ENCODE measurements around the gene ALK.

Gene ALK

DNA sequence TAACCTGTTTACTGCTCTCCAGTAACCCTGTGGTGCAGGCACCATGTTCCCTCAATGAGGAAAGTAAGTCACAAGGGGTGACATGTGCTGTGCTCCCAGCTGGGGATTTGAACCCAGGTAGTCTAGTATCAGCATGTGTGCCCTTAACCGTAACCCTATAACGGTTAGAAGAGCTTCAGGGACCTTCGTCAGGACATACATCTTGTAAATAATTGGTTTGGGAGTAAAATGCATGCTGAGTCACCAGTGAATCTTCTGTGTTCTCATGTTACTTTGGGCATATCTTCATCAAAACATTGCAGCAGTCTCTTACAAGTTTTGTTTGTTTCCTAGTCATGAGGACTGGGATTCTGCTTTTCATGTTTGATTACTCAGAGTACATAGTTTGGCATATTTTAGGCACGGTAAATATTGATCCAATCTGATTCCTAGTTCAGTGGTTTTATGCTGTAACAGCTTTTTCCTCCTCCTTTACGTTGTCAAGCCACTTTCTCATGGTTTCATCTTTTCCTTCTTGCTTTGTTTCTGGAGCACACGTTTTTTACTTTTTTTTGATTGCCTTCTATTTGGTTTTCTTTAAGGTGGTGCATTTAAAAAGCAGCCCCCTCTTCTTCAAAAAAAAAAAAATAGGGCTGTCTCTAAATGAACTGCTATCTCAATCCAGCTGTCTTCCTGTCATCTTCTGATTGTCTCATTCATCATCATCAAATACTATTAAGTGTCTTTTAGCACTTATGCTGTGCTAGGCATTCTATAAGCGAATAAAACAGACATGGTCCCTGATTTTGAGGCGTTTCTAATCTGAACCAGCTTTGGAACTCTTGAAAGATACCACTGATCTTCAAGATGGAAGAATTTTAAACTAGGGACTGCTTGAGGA lies 755.8 kb downstream of the ALK start:
- DNase-seq: no peak

DNA sequence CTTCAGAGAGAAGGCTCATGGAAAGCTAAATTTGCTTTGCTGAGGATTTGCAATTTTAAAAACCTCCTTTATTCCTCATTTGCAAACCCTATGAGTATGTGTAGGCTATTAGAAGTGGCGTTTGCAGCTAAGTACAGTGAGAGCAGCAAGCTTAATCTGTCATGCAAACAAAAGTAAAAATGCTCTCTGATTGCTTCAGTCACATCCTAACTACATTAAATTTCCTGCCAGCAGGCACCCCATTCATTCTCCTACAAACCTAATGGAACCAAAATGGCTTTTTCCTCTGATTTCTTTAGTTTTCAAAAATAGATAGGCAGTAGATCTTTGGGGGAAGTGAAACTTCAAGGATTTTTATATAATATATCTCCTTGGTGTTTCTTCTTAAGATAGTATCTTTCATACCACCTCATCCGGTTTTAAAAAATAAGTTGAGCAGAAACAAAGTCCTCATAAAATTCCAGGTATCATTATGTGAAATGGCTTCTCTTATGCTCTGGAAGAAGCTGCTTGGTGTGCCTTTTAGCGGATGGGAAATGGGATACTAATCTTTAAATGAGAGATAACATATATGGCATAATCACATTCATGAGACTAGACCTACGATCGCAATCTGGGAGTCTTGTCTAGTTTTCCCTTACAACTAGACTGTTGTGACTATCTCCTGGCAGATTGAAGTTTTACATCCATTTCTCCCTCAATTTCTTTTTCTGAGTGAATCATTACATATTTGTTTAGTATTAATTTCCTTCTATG lies 757.1 kb downstream of the ALK start:
- no peak for DNase-seq

DNA sequence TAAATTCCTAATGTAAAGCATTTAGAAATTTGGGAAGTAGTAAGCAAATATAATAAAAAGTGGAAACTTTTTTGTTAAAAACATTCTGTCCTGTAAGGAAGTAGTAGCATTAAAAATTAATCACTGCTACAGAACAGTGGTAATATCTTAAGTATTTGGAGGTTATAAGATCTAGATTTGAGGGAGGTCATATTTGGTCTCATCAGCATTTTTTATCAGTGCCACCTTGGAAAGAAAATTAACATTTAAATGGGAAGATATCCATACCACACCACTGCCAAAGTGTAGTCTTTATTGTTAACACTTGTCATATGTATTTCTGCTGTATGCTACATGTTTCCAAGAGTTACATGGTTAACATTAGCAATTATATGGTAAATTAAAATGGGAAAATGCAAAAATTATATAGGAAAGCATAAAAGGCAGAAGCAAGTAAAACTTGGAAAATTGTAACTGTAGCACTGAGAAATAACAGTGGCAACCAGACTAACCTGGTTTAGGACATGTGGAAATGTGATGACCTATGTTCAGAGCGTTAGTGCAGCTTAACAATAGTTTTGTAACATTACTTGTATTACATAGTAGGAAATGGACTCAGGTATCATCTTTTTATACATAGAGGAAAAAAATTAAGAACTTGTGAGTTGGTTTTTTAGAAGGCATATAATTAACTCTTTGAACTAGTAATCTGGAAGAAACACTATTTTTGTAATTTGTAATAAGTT lies 759.0 kb downstream of the ALK start:
- no peak for DNase-seq

DNA sequence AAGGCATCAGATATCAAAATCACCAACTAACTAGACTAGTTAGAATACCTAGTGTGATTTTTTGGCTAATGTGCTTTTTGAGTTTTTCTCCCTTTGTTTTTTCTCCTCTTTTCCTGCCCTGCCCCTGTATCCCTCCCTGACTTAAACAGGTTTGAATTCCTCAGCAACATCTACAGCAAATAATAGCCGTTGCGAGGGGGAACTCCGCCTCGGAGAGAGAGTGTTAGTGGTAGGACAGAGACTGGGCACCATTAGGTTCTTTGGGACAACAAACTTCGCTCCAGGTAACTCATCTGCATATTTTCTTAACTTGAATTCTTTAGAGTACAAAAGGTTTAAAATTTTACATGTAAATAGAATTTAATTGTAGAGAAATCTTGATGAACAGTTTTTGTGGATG lies 761.2 kb downstream of the ALK start:
- no peak for DNase-seq

DNA sequence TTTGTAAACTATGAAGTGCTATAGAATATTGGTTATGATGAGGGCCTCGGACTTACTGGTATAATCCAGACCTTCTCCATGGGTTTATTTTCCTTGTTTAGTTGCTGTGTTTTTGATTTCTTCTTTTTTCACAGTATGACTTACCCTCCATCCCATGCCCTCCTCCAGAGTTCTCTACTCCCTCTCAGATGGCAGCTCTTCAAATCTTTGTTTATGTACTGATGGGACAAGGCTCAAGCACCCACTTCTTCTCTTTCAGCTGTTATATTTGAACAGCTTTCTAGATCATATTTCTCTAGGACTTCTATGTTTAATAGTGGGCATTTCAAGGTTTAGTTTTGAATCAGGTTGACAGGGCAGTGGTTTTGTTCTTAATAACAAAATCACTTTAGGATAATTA lies 762.3 kb downstream of the ALK start:
- DNase-seq: no peak

DNA sequence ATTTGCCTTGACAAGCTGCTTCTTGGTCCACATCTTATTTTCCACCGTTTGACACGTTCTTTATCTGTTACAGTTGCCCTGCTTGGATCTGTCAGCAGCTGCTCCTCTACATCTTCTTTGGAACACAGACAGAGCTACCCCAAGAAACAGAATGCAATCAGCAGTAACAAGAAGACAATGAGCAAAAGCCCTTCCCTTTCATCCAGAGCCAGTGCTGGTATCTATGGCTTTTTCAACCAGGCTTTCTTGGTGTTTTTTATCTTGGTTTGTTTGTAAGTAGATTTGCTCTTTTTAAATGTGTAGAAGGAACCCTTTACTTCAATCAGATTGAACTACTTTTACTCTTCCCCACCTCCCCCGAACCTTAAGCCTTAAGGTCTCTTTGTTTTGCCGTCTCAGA lies 764.3 kb downstream of the ALK start:
- DNase-seq: no peak

DNA sequence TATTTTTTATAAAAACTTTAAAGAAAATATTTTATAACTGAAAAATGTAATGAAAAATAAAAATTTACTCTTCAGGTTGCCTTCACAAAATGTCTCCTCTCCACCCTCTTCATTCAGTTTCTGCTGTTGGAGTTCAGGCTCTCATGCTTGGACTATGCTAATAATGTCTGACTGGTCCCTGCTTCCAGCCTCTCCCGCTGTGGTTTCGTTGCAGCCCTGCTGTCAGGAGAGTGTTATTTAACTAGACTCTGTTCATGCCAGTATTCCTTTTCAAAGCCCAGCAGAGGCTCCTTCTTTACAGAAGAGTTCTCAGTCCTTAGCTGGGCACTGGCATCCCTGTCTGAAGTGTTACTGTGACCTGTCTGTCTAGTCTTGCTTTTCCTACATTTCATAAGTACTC lies 765.8 kb downstream of the ALK start:
- DNase-seq: no peak

DNA sequence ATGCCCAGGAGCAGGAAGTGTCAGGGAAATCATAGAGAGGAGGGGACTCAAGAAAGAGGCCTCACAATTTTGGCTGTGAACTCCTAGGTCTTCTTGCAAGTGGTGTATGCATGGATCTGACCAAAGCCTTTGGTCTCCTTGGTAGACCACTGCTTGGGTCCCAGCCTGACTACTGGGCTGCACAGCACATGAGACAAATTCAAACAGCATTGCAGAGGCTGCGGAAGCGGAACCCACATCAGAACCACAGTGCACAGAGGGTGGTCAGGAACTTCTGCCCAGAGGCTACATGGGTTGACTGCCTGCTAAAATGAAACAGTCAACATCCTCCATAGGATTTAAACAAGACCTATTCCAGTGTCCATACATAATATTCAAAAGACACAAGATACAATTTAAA lies 766.8 kb downstream of the ALK start:
- no peak for DNase-seq

DNA sequence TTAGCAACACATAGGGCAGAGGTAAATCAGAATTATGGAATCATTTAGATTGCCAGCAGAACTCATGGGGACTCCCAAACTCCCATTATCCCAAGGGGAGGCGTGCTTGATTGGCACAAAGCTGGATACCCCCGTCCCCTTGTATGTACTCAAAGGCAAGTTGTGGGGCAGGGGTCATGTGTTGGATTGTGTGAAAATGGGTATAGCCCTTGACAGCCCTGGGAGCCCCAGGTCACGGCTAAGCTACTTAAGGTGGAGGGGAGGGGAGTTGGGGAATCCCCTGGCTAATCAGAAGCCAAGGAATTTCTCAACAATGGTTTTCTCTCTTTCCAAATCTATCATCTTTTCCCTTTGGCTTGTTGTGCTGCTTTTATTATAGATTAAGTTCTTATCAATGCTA lies 773.4 kb downstream of the ALK start:
- no peak for DNase-seq

DNA sequence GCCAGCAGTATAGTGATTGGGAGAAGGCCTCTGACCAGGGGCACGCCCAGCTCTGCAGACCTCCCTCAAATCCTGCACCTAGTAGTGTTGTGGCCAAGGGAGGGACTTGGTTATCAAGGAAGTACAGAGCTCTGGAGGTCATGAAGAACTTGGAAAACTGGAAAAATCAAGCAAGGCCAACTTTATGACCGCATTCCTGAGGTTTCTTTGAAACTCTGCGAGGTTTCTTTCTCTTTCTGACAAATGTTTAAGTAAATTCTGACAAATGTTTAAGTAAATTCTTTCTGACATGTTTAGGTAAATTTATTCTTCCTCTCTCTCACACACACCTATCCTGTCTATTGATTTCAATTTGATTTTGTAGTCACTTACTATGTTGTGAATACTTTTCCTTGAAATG lies 775.2 kb downstream of the ALK start:
- no peak for DNase-seq

DNA sequence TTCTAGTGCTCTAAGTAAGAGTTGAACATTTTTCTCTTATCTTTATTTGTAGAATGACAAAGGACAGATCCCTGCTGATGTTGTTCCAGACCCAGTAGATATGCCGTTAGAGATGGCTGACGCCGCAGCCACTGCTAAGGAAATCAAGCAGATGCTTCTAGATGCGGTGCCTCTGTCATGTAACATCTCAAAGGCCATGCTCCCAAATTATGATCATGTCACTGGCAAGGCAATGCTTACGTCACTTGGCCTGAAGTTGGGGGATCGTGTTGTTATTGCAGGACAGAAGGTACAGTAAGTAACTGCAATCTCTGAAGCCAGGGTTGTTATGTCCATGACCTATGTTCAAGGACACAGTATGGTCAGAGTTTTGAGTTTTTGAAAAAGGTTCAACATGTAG lies 777.7 kb downstream of the ALK start:
- no peak for DNase-seq
